Measurements from ENCODE around the gene SGIP1. TPM values are rescaled to one million over a fixed set of nuclear protein-coding genes. Genes with fewer than 3 reads are reported as not detected.

The SGIP1 gene
- total RNA-seq, 4 donors from 2014 or later = 3.9 to 14.7 (median 6.5) TPM

DNA sequence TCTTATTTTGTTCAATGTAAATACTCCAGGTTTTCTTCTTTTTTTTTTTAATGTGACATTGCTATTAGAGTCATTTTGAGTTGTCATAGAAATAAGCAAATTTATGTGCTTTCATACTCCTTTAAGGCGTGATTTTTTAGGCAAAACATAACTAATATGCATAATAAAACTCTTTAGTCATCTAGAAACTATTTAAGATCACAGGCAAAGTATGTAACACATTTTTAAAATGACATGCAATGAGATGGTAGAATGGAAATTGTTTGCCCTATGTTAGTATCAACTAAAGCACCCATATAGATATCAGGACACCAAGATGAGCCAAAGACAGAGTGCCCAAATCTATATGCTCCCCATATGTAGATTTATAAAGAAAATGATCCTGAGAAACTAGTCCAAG is 41.5 kb upstream of the SGIP1 start:
- no peak for DNase-seq (ENCODE audit: low spot score in 2 of 2)
- no peak overlapping the region for H3K4me3 ChIP-seq
- no peaks in the 10 kb centered on the region for H3K36me3 ChIP-seq
- H3K27me3 ChIP-seq = no peaks in the 10 kb centered on the region
- no peak for TF ChIP-seq EP300 (IDR thresholded peaks at IDR 0.05)
- no peak for TF ChIP-seq CTCF (IDR thresholded peaks at IDR 0.05)
- TF ChIP-seq POLR2A (IDR thresholded peaks at IDR 0.05) = no peak
- WGBS, 2 donors = 85 to 86% methylated on average over 1 of the region's 1 CpG
- peaks cover 0 to 3% (median 0%) of the 10 kb centered on the region in 4 donors for H3K4me1 ChIP-seq
- H3K9me3 ChIP-seq = no peaks in the 10 kb centered on the region
- no peak overlapping the region for H3K27ac ChIP-seq

GRCh38 chr1:66493731-66494130 is 40.2 kb upstream of the SGIP1 start:
- no peak overlapping the region for H3K4me3 ChIP-seq
- peaks cover 0 to 3% (median 0%) of the 10 kb centered on the region in 4 donors for H3K4me1 ChIP-seq
- DNase-seq (ENCODE audit: low spot score in 2 of 2) = no peak
- no peaks in the 10 kb centered on the region for H3K27me3 ChIP-seq
- TF ChIP-seq CTCF (IDR thresholded peaks at IDR 0.05) (no peak), POLR2A (IDR thresholded peaks at IDR 0.05) (no peak), EP300 (IDR thresholded peaks at IDR 0.05) (no peak)
- H3K36me3 ChIP-seq = no peaks in the 10 kb centered on the region
- 90 to 98% methylated on average over 2 of the region's 2 CpGs for WGBS, 2 donors
- no peaks in the 10 kb centered on the region for H3K9me3 ChIP-seq
- no peak overlapping the region for H3K27ac ChIP-seq

- peaks cover 0 to 3% (median 0%) of the 10 kb centered on the region in 4 donors for H3K4me1 ChIP-seq
- 79 to 82% methylated on average over 1 of the region's 1 CpG for WGBS, 2 donors
- TF ChIP-seq CTCF (IDR thresholded peaks at IDR 0.05) (no peak), EP300 (IDR thresholded peaks at IDR 0.05) (no peak), POLR2A (IDR thresholded peaks at IDR 0.05) (no peak)
Observed at GRCh38 chr1:66494482-66494881, 39.5 kb upstream of the SGIP1 start.

GRCh38 chr1:66495495-66495894 is 38.5 kb upstream of the SGIP1 start:
- DNase-seq (ENCODE audit: low spot score in 2 of 2) = no peak
- H3K27ac ChIP-seq = no peak overlapping the region
- TF ChIP-seq POLR2A (IDR thresholded peaks at IDR 0.05) (no peak), CTCF (IDR thresholded peaks at IDR 0.05) (no peak), EP300 (IDR thresholded peaks at IDR 0.05) (no peak)
- H3K27me3 ChIP-seq = no peaks in the 10 kb centered on the region
- no peak overlapping the region for H3K4me3 ChIP-seq
- H3K36me3 ChIP-seq = no peaks in the 10 kb centered on the region
- no peaks in the 10 kb centered on the region for H3K4me1 ChIP-seq
- WGBS, 2 donors = 93 to 100% methylated on average over 1 of the region's 1 CpG
- H3K9me3 ChIP-seq = no peaks in the 10 kb centered on the region

More at GRCh38 chr1:66494482-66494881, 39.5 kb upstream of the SGIP1 start:
- Histone ChIP-seq H3K36me3 (no peaks in the 10 kb centered on the region), H3K27ac (no peak overlapping the region), H3K9me3 (no peaks in the 10 kb centered on the region), H3K27me3 (no peaks in the 10 kb centered on the region), H3K4me3 (no peak overlapping the region)
- no peak for DNase-seq (ENCODE audit: low spot score in 2 of 2)

GRCh38 chr1:66497910-66498309 is 36.0 kb upstream of the SGIP1 start:
- no peak for DNase-seq (ENCODE audit: low spot score in 2 of 2)
- TF ChIP-seq POLR2A (IDR thresholded peaks at IDR 0.05) (no peak), CTCF (IDR thresholded peaks at IDR 0.05) (no peak), EP300 (IDR thresholded peaks at IDR 0.05) (no peak)
- H3K36me3 ChIP-seq = no peaks in the 10 kb centered on the region
- no peaks in the 10 kb centered on the region for H3K9me3 ChIP-seq
- 69 to 88% methylated on average over 3 of the region's 3 CpGs for WGBS, 2 donors
- no peak overlapping the region for H3K27ac ChIP-seq
- H3K27me3 ChIP-seq = no peaks in the 10 kb centered on the region
- no peak overlapping the region for H3K4me3 ChIP-seq
- no peaks in the 10 kb centered on the region for H3K4me1 ChIP-seq
